Astrocyte of the hippocampus (primary cell): ENCODE results near the gene TEP1.

Experiments used
- DNase-seq: peaks from one replicate; pipeline ENCODE4 v3.0.0; 2011; ENCODE audit warnings: low read depth, low spot score

TEP1 gene

DNA sequence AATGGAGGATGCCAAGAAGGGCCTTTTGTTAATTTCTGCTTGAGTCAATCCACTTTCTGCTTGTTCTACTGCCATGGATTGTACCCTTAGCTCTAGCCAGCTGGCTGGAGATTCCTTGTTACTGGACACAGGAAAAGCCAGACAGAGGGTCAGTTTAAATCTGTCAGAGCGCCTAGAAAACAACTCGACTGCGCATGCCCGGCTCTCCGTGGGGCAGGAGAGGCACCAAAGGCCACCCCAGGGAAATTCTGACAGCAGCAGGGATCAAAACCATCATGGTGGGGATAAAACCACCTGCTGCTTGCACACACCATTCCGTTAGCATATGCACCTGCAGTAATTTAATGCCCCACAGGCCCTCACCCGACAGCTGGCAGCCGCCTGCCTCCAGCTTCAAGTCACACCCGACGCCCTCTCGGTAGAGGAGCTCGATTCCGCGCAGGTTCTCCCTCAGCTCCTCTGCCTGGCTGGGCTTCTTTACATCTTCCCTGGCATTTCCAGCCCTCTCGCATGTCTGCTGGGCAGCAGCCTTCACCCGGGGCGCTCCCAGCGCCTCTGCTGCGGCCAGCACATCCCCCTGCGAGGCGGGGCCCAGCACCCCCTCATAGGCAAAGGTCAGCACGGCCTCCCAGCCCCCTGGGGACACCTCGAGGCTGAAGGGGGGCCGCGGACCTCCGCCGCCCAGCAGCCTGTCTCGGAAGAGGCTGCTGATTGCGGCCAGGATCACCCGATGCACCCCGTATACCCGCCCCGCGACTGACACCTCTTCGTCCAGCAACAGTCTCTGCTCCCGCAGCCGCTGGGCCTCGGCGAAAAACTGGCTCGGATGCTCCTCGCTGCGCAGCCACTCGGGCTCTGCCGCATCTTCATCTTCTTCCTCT is 21.6 kb upstream of the TEP1 start:
- peak; percentile 26 for DNase-seq

DNA sequence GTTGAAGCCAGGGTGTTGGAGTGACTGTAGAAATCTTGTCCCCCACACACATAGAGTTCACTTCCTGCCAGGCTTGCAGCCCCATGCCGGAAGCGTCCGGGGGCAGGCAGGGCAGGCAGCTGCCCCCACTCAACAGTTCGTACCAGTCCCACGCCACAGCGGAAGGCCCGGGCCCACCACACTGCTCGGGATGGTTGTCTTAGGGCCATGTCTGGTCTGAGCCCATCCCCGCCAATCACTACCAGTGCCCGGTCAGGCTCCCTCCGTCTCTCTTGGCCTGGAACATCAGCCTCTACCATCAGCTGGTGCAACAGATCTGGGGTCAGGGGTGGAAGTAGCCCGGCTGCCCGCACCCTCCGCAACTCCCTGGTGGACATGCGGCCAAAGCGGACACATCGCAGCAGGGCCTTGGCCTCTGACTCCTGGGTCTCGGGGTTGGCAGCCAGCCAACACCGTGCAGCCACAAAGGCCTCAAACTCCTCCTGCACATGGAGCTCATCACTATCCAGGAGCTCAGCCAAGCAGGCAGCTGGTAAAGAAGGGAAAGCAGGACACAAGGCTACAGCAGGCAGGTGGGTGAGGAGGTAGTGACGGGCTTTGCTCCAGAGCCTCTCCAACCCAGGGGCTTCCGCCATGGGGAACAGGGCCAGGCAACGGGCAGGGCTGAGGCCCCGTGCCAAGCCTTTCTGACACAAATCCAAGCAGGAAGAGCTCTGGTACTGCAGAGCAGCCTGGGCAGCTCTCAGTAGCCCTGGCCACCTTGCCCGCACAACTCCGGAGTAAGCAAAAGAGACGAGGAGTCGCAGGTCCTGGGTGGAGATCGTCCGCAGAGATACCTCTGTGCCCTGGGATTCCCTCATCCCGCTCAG is 16.7 kb upstream of the TEP1 start:
- DNase-seq: no peak

DNA sequence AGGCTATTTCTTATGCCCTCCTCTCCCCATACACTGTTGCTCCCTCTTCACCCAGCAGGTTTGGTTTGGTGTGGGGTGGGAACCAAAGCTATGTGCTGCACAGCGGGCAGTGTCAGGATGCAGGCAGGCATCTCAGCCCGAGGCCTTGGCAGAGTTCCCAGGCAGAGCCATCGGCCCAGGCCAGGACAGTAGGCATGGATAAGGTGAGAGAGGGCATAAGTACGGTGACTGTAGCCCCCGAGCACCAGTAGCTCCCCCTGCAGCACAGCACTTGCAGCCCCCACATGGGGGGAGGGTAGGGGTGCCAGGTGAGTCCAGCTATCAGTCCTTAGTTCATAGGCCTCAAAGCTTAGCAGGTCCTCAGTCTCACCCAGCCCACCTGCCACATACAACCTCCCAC is 15.5 kb upstream of the TEP1 start:
- no peak for DNase-seq

DNA sequence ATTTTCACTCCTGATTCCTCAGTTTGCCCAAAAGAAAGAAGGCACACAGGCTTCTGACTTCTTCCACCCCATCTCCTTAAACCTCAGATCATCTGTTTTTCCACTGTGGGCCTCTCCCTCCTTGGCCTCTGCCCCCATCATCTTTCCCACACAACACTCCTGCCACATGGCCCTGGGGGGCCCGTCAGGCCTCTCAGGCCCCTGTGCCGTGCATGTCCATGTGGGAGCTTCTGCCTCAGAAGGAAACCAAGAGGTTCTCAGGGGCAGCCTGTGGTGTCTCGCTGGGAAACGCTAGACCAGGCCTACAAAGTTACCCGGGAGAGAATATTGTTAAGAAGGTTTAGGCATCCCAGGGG is 14.7 kb upstream of the TEP1 start:
- no peak for DNase-seq

DNA sequence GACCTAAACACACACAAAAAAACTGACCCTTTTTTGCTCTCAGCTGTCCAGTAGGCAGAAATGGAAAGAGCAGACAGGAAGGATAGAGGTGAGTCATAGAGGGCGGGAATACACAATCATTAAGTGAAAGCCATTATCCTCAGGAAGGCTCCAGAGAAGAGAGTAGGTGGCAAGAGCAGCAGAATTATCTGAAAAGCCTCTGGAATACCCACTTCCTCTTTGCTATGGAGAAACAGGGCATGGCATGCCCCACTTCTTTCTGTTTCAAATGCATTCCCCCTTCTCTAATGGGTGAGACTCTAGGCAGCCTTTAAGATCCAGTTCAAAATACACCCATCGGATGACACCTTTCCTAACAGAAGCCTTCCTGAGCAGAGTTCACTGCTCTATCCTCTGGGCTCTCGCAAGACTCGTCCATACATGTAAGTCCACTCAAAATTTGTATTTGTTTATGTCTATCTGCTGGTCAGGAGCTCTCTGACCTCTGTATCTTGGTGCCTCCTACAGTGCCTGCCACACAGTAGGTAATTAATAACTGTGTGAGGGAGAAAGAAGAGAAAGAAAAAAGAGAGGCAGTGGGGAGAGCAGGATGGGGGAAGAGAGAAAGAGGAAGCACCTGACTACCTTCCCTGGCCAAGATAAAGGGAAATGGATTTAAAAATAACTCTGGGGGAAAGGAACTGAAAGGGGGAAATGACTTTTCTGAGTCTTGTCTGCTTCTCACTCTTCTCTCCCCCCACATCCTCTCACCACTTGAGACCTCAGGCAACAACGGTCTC is 14.1 kb upstream of the TEP1 start:
- DNase-seq: peak; percentile 44

DNA sequence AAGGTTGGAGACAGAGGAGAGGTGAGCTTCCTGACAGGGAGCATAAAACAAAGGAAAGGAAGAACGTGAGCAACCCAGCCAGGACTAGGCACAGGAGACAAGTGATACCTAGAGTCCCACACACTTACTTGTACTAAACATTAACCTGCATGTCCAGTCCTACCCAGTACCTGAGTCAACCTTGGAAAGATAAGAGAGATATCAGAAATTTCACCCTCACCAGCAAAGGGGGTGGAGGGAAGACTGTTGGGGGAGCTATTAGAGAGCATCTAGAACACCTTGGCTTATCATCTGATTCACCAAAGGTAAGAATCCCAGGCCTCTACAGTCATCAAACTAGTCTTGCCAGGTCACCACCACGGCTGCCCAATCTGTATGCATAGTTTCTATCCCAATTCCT is 11.6 kb upstream of the TEP1 start:
- DNase-seq: no peak

DNA sequence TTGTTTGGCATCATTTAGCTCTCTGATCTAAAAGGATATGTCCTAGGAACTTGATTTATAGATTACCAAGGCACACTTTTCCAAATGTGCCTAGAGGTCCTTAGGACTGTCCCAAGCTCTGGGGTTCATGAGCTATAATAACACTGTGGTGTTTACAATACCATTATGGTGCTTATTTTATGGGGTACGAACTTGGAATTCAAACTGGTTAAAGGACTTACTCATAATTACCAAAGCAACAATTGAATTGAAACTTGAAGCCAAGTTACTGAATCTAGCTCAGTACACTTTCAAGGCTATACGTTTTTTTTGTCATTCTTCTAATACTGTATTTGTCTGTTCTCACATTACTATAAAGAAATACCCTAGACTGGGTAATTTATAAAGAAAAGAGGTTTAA is 9.6 kb upstream of the TEP1 start:
- DNase-seq: no peak

DNA sequence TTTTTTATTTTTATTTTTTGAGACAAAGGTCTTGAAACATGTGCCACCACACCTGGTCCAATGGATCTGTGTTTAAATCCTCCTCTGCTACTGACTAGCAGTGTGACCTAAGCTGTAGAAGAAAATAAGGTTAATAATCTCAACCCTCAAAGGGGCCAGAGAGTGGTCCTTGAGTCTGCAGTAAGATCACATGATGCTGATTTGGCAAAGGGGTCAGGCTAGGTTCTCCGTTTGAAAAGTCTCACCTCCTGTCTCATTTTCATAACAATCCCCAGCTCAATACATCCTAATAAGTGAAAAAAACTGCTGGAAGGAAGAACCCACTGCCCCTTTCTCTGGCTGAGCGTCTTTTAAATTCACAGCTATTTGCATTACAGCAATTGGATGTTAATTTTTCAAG is 8.0 kb upstream of the TEP1 start:
- DNase-seq: no peak

DNA sequence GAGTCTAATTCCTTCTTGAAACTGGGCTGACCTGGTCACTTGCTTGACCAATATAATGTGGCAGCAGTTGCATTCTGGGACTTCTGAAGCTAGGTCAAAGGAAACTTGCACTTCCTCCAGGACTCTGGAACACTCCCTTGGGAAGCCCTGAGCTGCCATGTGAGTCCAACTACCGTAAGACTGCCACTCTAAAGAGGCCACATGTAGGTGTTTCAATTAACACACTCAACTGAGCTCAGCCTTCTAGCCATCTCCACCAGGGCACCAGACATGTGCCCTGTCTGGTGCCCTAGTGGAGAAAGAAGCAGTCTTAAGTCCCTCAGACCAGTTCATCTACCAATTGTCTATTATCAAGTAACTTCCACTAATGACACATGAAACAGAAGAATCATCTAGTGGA is 6.1 kb upstream of the TEP1 start:
- DNase-seq: no peak

DNA sequence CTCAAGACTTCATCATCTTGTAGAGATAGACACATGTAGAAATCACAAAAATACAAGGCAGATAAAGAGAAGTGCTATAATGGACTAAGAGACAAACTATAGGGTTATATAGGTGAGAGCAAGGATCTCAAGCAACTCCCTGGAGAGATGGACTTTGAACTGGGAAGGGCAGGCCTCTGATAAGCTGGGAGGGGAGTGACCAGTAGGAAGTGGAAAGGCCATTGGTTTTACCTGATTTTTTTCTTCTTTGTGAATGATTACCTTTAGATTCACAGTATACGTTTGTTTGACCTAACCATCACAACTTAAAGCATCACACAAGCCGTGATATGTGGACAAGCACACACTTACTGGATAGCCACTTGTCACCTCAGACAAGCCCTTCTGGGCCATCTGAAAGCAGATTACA is 5.2 kb upstream of the TEP1 start:
- no peak for DNase-seq

DNA sequence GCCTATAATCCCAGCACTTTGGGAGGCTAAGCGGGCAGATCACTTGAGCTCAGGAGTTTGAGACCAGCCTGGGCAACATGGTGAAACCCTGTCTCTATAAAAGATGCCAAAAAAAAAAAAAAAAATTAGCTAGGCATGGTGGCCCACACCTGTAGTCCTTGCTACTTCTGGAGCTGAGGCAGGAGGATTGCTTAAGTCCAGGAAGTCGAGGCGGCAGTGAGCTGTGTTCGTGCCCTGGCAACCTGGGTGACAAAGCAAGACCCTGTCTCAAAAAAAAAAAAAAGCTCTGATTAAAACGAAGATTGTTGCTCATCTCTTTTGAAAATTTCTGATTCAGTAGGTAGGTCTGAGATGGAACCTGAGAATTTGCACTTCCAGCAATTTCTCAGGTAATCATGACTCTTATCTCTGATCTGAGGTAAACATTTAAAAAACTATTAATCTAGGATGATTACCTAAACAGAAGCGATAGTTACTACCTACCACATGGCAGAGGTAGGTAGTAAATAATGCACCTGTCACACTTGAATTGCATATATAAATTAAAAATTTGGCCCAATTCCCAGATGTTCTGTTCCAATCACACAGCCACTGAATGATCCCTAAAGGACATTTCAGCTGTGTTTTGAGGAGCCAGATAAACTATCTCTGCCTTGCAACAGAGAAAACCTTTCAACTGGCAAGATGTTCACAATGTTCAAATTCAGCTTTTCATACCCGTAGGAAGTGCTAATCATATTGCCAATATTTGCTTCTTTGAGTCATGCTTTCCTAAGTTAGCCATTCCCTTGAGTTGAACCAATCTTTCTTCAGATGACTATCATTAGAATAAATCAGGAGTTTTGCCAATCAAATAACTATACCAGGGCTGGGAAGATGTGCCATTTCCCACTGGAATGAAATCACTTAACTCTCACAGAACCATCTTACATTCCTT is 4.2 kb upstream of the TEP1 start:
- DNase-seq: no peak

DNA sequence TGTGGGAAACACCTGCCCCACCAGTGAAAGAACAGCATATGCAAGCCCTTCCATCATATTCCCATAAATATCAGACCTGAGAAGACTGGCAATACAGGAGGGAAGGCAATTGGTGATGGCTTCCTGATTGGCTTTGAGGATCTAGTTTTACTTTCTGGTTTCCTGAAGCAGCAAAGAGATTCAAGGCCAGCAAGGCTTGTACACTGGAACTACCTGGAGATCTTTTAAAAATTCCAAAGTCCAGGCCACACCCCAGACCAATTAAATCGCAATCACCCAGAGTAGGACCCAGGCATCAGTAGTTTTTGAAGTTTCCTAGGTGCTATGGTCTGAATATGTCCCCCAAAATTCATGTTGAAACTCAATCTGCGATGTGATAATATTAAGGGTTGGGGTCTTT is 2.9 kb upstream of the TEP1 start:
- DNase-seq: no peak

DNA sequence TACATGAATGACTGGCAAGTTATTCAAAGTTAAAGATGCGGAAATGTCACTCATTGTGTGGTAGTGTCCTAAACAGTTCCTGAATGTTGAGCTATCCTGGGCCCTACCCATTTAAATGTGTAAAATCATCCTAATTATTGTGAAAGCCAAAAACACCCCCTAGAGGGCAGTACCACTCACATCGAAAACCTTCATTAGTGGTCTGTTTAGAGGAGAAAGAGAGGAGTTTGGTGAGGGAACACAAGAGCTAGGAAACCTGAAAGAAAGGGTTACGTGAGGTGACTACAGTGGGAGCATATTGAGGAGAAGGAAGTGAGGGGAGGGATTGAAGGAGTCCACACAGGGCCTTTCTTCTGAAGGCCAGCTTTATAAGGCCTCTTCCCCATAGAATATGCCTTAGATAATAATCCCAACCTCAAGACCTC is 2.5 kb upstream of the TEP1 start:
- DNase-seq: peak; percentile 64

DNA sequence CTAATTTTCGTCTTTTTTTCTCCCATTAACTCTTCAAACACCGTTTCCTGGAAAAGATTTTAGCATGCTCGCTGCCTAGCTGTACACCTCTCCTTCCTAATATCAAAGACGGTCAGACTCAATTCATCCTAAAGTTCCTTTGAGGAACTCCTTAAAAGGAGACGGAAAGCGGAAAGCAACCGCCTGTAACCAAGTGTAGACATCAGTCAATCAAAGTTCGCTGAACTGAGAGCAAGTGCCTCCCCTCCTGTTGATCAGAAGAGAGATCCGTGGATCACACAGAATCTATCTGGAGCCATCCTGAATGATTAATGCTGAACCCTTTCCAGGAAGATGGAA is 412 bp upstream of the TEP1 start:
- DNase-seq: no peak

DNA sequence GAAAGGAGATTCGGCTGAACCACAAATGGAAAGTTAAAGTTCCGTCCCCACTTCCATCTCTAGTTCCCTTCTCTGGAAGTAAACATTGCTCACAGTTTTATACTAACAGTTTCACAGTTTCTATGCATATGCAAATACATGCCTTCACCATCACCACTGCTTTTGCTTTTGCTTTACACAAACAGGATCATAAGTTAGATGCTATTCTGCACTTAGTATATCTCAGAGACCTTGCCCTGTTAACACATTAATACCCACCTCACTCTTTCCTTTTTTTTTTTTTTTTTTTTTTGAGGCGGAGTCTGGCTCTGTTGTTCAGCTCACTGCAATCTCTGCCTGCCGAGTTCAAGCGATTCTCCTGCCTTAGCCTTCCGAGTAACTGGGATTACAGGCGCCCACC is 890 bp downstream of the TEP1 start:
- peak; percentile 16 for DNase-seq

DNA sequence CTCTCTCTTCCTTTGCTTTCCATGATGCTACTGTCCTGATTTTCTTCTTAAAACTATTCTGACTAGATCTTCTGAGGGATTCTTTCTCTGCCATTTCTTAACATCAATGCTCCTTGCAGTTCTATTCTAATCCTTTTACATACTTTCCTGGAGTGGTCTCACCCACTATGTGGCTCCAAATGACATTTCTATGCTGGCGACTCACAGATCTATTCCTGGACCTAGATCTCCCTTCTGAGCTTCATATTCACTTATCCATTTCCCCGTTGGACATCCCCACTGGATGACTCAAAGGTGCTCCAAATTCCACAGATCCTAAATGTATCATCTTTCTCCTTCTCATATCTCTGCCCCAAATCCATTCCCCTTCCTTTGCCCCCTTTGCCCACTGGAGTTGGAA is 4.1 kb downstream of the TEP1 start:
- DNase-seq: peak; percentile 7

DNA sequence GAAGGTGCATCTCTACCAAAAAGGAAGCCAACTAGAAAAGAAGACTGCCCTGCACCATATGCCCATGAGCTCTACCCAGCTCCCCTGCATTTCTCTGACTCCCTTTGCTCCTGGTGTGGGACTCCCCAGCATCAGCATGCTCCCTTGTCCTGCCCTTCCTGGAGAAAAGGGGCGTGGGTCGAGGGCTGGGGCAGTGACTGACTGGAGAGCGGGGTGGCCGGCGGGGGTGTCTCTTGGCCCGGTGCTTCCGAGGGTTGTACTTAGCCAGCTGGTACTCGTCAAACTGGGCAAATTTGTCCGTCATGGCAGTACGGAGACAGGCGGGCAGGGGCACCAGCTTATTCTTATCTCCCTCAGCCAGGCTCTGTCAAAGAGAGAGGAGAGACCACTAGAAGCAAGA is 9.8 kb downstream of the TEP1 start:
- DNase-seq: no peak

DNA sequence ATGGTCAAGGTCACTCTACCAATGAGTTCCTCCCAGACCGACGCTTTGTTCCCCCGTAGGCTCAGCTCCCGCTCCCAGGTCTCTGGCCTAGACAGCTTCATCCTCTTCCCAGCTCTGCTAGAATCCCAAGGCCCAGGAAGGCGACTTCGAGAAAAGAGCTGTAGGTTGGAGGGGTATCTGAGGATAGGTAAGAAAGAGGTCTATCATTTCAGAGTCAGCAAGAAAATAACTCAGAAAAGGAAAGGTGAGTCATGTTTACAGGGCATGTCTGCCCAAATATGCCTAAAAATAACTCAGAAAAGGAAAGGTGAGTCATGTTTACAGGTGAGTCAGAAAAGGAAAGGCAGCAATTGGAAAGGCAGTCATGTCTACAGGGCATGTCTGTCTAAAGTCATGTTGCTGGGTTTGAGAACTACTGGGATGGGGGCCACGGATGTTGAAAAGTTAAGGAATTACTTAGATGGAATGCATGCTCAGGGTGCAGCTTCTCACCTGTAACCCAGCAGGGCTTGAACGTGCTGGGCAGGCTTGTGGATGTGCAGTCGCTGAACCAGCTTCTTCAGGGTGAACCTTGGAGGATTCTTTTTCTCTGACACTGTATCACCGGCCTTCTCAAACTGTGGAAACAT is 12.2 kb downstream of the TEP1 start:
- DNase-seq: no peak

DNA sequence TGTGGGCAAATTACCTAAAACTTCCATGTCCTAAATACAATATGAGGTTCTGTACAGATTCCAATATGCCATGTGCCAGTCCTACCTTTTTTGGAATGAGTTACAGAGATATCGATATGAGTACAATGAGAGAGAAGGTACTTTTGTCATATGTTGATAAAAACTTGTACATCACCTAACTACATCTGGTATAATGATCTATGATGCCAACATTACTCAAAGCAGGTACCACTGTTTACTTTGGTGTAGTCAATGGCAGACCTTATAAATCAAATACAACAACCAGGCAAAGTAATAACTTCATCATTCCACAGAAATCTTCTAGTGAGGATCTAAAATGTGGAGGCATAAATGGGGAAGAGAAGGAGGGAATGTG is 12.7 kb downstream of the TEP1 start:
- DNase-seq: no peak

DNA sequence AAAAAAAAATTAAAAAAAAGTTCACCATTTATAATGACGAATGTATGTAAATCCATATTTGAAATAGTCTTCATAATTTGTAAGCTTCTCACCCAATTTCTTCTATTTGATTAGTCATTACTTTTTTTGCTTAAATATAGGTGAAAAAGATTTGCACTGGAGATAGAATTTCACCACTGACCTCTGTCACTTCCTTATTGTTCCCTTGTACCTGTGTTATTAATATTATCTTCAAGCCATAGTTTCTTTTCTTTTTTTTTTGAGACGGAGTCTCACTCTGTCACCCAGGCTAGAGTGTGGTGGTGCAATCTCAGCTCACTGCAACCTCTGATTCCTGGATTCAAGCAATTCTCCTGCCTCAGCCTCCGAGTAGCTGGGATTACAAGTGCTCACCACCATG is 15.8 kb downstream of the TEP1 start:
- no peak for DNase-seq

DNA sequence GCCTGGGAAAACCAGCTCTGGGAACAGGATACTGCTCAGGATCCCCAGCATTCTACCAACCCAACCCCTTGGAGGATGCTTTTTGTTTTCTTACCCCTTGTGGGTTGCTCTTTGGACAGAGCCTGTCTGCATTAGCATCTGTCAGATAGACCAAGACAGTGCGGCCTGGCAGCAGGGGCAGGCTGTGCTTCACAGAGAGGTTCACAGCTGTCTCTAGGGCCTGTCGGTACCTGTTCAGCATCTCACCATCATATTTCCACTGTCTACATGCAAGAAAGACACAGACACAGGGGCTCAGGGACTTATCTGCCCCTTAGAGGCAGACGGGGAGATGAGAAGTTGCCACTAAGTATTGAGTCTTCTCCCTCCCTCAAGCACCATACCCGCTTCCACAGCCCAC is 21.8 kb downstream of the TEP1 start:
- no peak for DNase-seq
